ENCODE data around the gene C9orf40. TPM values are rescaled to one million over a fixed set of nuclear protein-coding genes. Genes with fewer than 3 reads are reported as not detected.

C9orf40 gene, protein sequence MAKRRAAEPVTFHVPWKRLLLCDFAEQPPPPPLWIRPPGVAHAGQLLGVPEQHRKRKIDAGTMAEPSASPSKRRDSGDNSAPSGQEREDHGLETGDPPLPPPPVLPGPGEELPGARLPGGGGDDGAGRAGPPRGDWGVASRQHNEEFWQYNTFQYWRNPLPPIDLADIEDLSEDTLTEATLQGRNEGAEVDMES
- total RNA-seq = 1 to 10 TPM; 3.0 to 4.5 TPM

GRCh38 chr9:74952201-74953151 is at the start of gene C9orf40:
C9orf40 (minus strand) TSS chr9:74952912; CDS start chr9:74952611, 301 bp downstream.
- Histone ChIP-seq H3K9me3 (no peaks in the 10 kb centered on the region), H3K27me3 (replicated peaks; ENCODE audit: insufficient read depth) (no peaks in the 10 kb centered on the region), H3K4me3 (peak within 1 kb of the TSS; percentile 93), H3K4me1 (ENCODE audit: control insufficient read depth in 1 of 2, low read depth in 2 of 2) (peaks cover 0 to 13% of the 10 kb centered on the region in 2 donors), H3K27ac (peak within 1 kb of the TSS; percentile 92 to 94), H3K36me3 (no peaks in the 10 kb centered on the region)
- ATAC-seq (ENCODE audit: insufficient number of reproducible peaks, low FRiP score, low read depth) (peak; percentile 96), DNase-seq (ENCODE audit: low spot score) (peak; percentile 58)
- TF ChIP-seq, protein P1, sequence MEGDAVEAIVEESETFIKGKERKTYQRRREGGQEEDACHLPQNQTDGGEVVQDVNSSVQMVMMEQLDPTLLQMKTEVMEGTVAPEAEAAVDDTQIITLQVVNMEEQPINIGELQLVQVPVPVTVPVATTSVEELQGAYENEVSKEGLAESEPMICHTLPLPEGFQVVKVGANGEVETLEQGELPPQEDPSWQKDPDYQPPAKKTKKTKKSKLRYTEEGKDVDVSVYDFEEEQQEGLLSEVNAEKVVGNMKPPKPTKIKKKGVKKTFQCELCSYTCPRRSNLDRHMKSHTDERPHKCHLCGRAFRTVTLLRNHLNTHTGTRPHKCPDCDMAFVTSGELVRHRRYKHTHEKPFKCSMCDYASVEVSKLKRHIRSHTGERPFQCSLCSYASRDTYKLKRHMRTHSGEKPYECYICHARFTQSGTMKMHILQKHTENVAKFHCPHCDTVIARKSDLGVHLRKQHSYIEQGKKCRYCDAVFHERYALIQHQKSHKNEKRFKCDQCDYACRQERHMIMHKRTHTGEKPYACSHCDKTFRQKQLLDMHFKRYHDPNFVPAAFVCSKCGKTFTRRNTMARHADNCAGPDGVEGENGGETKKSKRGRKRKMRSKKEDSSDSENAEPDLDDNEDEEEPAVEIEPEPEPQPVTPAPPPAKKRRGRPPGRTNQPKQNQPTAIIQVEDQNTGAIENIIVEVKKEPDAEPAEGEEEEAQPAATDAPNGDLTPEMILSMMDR (IDR thresholded peaks at IDR 0.05) = peak; percentile 84

- no peaks in the 10 kb centered on the region for H3K4me1 ChIP-seq (ENCODE audit: control insufficient read depth in 1 of 2, low read depth in 2 of 2)
- H3K9me3 ChIP-seq = no peaks in the 10 kb centered on the region
- ATAC-seq (ENCODE audit: insufficient number of reproducible peaks, low FRiP score, low read depth) (no peak), DNase-seq (ENCODE audit: low spot score) (no peak)
- H3K36me3 ChIP-seq = no peaks in the 10 kb centered on the region
- TF ChIP-seq, protein P1 (IDR thresholded peaks at IDR 0.05) = peak; percentile 79
- H3K4me3 ChIP-seq = no peak overlapping the region
- H3K27ac ChIP-seq = no peak overlapping the region
- no peaks in the 10 kb centered on the region for H3K27me3 ChIP-seq (replicated peaks; ENCODE audit: insufficient read depth)
These were observed 49.2 kb upstream of the C9orf40 start for GRCh38 chr9:75001719-75002421.

GRCh38 chr9:75000835-75001234 is 48.1 kb upstream of the C9orf40 start:
- DNase-seq (ENCODE audit: low spot score) (no peak), ATAC-seq (ENCODE audit: insufficient number of reproducible peaks, low FRiP score, low read depth) (no peak)
- TF ChIP-seq, protein P1 (IDR thresholded peaks at IDR 0.05) = no peak
- Histone ChIP-seq H3K9me3 (no peaks in the 10 kb centered on the region), H3K36me3 (no peaks in the 10 kb centered on the region), H3K4me1 (ENCODE audit: control insufficient read depth in 1 of 2, low read depth in 2 of 2) (no peaks in the 10 kb centered on the region), H3K27me3 (replicated peaks; ENCODE audit: insufficient read depth) (no peaks in the 10 kb centered on the region), H3K4me3 (no peak overlapping the region), H3K27ac (no peak overlapping the region)

DNA sequence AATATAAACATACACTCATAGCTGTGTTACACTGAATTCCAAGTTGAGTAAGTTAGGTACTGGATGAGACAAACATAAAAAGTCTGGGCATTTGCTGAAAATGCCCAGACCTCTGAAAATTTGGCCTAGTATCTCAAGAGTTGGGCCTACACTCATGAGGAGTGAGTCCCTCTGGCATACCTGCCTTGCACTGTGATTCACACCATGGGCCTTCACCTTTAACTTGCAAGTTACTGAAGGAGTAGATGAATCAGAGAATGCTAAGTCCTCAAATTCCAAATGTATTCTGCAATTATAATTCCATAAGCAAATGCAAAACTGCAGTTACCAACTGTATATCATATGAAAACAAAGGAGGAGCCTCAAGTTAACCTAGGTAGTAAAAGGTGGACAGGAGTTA is 32.3 kb upstream of the C9orf40 start:
- ATAC-seq (ENCODE audit: insufficient number of reproducible peaks, low FRiP score, low read depth) = no peak

More for the DNA sequence above, 32.3 kb upstream of the C9orf40 start:
- Histone ChIP-seq H3K4me3 (no peak overlapping the region), H3K9me3 (no peaks in the 10 kb centered on the region), H3K27ac (no peak overlapping the region), H3K4me1 (ENCODE audit: control insufficient read depth in 1 of 2, low read depth in 2 of 2) (no peaks in the 10 kb centered on the region), H3K36me3 (no peaks in the 10 kb centered on the region), H3K27me3 (replicated peaks; ENCODE audit: insufficient read depth) (no peaks in the 10 kb centered on the region)
- no peak for DNase-seq (ENCODE audit: low spot score)
- TF ChIP-seq, protein P1 (IDR thresholded peaks at IDR 0.05) = no peak

All from thoracic aorta (tissue), 2 donors.